ENCODE measurements around the gene LTB. TPM values are rescaled to one million over a fixed set of nuclear protein-coding genes. Genes with fewer than 3 reads are reported as not detected.

Gene LTB
- polyA plus RNA-seq, 3 donors: 0.89 to 1.4 (median 1.2) TPM

DNA sequence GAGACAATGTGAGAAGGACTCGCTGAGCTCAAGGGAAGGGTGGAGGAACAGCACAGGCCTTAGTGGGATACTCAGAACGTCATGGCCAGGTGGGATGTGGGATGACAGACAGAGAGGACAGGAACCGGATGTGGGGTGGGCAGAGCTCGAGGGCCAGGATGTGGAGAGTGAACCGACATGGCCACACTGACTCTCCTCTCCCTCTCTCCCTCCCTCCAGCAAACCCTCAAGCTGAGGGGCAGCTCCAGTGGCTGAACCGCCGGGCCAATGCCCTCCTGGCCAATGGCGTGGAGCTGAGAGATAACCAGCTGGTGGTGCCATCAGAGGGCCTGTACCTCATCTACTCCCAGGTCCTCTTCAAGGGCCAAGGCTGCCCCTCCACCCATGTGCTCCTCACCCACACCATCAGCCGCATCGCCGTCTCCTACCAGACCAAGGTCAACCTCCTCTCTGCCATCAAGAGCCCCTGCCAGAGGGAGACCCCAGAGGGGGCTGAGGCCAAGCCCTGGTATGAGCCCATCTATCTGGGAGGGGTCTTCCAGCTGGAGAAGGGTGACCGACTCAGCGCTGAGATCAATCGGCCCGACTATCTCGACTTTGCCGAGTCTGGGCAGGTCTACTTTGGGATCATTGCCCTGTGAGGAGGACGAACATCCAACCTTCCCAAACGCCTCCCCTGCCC, 5.2 kb downstream of the LTB start:
- no peak for DNase-seq (ENCODE audit: low read depth in 3 of 3, low spot score in 2 of 3)

DNA sequence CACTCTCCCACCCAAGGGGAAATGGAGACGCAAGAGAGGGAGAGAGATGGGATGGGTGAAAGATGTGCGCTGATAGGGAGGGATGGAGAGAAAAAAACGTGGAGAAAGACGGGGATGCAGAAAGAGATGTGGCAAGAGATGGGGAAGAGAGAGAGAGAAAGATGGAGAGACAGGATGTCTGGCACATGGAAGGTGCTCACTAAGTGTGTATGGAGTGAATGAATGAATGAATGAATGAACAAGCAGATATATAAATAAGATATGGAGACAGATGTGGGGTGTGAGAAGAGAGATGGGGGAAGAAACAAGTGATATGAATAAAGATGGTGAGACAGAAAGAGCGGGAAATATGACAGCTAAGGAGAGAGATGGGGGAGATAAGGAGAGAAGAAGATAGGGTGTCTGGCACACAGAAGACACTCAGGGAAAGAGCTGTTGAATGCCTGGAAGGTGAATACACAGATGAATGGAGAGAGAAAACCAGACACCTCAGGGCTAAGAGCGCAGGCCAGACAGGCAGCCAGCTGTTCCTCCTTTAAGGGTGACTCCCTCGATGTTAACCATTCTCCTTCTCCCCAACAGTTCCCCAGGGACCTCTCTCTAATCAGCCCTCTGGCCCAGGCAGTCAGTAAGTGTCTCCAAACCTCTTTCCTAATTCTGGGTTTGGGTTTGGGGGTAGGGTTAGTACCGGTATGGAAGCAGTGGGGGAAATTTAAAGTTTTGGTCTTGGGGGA, 6.1 kb downstream of the LTB start:
- DNase-seq (ENCODE audit: low read depth in 3 of 3, low spot score in 2 of 3): no peak

DNA sequence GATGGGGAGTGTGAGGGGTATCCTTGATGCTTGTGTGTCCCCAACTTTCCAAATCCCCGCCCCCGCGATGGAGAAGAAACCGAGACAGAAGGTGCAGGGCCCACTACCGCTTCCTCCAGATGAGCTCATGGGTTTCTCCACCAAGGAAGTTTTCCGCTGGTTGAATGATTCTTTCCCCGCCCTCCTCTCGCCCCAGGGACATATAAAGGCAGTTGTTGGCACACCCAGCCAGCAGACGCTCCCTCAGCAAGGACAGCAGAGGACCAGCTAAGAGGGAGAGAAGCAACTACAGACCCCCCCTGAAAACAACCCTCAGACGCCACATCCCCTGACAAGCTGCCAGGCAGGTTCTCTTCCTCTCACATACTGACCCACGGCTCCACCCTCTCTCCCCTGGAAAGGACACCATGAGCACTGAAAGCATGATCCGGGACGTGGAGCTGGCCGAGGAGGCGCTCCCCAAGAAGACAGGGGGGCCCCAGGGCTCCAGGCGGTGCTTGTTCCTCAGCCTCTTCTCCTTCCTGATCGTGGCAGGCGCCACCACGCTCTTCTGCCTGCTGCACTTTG, 6.8 kb downstream of the LTB start, which contains the start of gene TNF:
Gene TNF, plus strand, starts transcription at position 231 of the 567 bp plus-strand sequence. Its CDS starts 177 bp downstream, at position 408.
- DNase-seq (ENCODE audit: low read depth in 3 of 3, low spot score in 2 of 3): no peak

DNA sequence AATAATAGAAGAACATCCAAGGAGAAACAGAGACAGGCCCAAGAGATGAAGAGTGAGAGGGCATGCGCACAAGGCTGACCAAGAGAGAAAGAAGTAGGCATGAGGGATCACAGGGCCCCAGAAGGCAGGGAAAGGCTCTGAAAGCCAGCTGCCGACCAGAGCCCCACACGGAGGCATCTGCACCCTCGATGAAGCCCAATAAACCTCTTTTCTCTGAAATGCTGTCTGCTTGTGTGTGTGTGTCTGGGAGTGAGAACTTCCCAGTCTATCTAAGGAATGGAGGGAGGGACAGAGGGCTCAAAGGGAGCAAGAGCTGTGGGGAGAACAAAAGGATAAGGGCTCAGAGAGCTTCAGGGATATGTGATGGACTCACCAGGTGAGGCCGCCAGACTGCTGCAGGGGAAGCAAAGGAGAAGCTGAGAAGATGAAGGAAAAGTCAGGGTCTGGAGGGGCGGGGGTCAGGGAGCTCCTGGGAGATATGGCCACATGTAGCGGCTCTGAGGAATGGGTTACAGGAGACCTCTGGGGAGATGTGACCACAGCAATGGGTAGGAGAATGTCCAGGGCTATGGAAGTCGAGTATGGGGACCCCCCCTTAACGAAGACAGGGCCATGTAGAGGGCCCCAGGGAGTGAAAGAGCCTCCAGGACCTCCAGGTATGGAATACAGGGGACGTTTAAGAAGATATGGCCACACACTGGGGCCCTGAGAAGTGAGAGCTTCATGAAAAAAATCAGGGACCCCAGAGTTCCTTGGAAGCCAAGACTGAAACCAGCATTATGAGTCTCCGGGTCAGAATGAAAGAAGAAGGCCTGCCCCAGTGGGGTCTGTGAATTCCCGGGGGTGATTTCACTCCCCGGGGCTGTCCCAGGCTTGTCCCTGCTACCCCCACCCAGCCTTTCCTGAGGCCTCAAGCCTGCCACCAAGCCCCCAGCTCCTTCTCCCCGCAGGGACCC, 7.8 kb downstream of the LTB start:
- DNase-seq (ENCODE audit: low read depth in 3 of 3, low spot score in 2 of 3): no peak

DNA sequence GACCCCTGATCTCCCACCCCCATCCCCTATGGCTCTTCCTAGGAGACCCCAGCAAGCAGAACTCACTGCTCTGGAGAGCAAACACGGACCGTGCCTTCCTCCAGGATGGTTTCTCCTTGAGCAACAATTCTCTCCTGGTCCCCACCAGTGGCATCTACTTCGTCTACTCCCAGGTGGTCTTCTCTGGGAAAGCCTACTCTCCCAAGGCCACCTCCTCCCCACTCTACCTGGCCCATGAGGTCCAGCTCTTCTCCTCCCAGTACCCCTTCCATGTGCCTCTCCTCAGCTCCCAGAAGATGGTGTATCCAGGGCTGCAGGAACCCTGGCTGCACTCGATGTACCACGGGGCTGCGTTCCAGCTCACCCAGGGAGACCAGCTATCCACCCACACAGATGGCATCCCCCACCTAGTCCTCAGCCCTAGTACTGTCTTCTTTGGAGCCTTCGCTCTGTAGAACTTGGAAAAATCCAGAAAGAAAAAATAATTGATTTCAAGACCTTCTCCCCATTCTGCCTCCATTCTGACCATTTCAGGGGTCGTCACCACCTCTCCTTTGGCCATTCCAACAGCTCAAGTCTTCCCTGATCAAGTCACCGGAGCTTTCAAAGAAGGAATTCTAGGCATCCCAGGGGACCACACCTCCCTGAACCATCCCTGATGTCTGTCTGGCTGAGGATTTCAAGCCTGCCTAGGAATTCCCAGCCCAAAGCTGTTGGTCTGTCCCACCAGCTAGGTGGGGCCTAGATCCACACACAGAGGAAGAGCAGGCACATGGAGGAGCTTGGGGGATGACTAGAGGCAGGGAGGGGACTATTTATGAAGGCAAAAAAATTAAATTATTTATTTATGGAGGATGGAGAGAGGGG, 8.8 kb downstream of the LTB start:
- DNase-seq (ENCODE audit: low read depth in 3 of 3, low spot score in 2 of 3): no peak

DNA sequence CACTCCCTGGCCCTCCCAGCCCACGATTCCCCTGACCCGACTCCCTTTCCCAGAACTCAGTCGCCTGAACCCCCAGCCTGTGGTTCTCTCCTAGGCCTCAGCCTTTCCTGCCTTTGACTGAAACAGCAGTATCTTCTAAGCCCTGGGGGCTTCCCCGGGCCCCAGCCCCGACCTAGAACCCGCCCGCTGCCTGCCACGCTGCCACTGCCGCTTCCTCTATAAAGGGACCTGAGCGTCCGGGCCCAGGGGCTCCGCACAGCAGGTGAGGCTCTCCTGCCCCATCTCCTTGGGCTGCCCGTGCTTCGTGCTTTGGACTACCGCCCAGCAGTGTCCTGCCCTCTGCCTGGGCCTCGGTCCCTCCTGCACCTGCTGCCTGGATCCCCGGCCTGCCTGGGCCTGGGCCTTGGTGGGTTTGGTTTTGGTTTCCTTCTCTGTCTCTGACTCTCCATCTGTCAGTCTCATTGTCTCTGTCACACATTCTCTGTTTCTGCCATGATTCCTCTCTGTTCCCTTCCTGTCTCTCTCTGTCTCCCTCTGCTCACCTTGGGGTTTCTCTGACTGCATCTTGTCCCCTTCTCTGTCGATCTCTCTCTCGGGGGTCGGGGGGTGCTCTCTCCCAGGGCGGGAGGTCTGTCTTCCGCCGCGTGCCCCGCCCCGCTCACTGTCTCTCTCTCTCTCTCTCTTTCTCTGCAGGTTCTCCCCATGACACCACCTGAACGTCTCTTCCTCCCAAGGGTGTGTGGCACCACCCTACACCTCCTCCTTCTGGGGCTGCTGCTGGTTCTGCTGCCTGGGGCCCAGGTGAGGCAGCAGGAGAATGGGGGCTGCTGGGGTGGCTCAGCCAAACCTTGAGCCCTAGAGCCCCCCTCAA, 9.9 kb downstream of the LTB start, which contains the start of gene LTA:
Gene LTA, plus strand, starts transcription at position 249 of the 871 bp plus-strand sequence. Its CDS starts 454 bp downstream, at position 703.
- no peak for DNase-seq (ENCODE audit: low read depth in 3 of 3, low spot score in 2 of 3)

DNA sequence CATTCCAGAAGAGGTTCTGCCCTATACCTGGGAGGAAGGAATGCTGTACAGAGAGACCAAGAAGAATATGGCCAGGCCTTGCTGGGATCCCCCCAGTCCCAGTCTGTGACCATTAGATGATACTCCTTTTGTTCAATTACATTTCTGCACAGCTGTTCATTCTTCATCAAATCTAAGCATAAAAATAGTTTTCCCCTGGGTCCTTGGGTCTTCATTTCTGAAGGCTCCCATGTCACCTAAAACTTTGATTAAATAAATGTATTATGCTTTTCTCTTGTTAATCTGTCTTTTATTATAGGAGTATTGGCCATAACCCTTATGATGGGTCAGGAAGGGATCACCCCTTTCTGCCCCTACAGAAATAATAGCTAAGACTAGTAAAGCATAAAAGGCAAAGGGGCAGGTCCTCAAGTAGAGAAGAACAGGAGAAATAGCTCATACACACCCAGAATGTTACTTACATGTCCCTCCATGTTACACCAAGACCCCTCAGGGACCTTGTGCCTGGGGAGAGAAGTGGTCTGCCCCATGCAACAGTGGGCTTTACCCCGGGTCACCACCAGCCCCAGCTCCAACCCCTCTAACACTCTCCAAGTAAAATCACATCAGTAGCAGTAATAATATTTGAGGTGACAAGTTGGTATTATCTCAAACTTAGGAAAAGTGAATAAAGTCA, 12.2 kb downstream of the LTB start:
- no peak for DNase-seq (ENCODE audit: low read depth in 3 of 3, low spot score in 2 of 3)

DNA sequence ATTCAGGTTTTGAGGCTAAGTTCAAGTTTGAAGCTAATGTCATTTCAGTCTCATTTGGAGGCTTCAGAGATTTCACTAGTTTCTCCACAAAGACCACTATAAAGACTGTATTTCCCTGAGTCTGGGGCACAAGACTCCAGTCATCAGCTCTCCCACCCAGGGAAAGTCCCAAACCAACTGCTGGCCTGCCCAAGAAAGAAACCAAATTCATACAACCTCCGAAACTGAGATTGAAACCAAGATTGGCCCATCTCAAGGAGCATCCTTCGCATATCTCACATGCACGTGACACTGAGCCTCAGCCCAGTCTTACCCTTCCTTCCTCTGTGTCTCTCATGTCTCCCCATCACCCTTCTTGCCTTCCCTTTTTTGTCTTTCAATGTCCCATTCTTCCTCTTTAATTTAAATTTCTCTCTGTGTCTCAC, 13.7 kb downstream of the LTB start:
- no peak for DNase-seq (ENCODE audit: low read depth in 3 of 3, low spot score in 2 of 3)

DNA sequence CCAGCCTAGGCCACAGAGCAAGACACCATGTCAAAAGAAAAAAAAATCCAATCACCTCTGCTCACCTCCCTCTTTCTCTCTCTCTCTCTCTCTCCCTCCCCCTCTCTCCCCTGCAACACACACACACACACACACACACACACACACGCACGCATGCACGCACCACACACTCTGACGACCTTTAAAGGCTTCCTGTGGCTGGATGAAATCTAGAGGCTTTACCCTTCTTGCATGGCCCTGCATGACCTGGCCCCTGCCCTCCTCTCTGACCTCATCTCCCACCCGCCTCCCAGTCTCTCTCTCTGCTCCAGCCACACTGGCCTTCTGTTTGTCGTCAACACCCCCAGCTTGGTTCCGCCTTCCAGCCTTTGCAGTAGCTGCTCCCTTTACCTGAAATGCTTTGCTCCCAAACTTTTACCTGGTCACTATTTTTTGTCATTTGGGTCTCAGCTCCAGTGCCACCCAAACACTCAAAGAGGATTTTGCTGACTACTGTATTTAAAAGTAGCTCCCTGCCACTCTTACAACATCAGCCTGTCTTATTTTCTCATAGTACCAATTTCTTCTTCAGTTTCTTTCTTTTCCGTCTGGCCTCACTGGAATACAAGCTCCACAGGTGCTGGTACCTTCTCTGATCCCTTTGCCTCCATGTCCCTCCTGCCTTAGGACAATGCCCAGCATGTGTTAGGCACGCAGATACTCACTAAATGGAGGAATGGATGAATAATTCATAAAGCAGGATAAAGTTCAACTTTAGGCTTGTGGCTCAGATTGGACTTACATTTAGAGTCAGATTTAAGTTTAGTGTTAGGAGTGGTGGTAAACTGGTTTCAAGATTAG, 14.5 kb downstream of the LTB start:
- no peak for DNase-seq (ENCODE audit: low read depth in 3 of 3, low spot score in 2 of 3)

DNA sequence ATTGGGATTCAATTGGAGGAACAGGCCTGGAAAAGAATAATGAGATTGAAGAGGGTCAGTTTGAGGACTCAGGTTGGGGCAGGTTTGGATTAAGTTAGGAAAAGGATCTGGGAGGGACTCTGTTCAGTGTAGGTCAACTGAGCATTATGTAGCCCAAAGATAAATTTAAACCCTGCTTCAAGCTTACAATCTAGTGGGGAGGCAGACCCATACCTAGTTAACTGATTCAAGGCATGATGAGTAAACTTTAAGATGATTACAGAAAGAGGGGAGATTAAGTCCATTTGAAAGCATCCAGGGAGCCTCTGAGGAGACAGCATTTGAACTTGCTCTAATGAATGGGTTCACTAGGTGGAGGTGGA, 21.5 kb downstream of the LTB start:
- no peak for DNase-seq (ENCODE audit: low read depth in 3 of 3, low spot score in 2 of 3)

DNA sequence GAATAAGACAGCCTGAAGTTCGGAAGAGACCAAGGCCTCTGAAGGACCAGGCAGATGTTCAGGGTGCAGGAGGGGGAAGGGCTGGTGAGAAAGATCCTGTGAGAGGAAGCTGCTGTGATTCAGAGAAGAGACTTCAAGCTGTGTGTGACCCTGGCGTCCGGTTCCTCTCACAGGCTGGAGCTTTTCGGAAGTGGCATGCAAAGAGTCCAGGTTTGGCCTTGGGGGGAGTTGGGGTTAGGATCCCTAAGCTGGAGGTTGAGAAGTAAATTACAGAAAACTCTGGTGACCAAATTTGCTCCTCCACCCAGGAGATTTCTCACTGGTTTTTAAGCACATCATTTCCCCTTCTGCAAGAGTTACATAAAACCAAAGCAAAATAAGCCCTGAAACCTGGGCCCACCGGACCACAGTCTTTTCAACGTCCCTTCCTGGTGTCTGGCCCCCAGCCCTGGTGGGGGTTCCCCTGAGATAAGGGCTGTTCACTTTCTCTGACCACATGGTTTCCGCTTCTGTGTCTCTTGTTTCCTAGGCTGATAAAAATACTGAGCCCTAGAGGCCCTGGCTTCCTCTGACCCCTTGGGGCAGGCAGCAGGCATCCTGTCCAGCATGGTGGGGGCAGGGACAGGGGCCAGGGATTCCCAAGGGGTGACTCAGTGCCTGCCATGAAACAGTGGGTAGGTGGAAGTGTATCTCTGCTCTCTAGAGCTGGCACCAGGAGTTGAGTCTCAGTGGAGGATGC, 22.1 kb downstream of the LTB start:
- no peak for DNase-seq (ENCODE audit: low read depth in 3 of 3, low spot score in 2 of 3)

DNA sequence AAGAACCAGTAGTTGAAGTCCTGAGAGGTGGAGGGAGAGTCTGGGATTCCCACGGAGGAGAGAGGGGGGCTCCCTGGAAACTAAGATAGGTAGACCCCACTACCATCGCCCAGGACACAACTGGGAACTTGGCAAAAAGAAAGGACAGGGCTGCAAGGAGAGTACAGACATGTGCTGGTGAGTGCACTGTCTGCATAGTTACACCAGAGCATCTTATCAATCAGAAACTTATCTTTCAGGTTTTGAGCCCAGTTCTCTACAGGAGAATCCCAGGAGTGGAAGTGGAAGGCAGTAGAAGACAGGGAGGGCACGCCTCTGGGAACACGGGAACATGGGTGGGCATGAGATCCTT, 22.6 kb downstream of the LTB start:
- DNase-seq (ENCODE audit: low read depth in 3 of 3, low spot score in 2 of 3): no peak

DNA sequence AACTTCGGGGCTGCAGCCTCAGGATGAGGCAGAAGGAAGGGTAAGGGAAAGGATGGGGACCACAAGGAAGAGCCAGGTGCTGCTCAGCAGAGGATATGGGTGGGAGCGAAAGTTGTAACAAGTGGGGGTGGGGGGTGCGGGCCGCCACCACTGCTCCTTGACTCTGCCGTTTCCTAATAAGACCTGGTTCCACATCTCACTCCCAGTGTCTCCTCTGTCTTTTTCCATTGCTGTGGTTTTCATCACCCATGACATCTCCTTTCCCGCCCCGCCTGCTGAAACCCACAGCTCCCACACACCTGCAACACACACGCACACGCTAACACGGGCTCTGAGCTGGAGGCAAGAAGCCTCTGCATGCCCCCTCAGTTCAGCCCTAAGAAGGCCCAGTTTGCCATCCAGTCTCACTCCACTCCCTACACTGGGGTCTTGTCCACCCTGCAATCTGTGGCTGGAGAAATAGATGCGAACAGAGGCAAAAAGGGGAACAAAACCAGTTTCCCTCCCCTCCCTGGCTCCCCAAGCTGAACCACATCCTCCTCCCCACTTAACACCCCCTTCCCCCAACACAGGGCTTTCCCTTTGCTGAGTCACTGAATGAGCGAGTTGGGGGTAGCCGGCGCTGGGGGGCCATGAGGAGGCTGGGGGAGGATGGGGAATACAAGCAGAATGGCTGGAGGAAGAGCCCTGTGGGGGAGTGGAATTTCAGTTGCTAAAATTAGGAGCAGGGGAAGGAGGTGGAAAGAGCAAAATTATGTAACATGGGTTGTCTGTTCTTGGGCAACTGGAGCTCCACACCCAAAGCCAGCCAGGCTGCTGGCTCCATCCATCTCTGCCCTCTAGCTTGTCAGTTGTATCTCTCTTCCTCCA, 23.4 kb downstream of the LTB start:
- DNase-seq (ENCODE audit: low read depth in 3 of 3, low spot score in 2 of 3): no peak

DNA sequence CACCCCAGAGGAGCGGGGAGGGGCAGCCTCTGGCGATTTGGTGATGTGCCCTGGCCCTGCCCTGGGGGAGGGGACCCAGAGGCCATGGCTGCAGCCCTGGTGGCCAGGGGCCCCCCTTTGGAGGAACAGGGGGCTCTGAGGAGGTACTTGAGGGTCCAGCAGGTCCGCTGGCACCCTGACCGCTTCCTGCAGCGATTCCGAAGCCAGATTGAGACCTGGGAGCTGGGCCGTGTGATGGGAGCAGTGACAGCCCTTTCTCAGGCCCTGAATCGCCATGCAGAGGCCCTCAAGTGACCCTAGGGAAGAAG, 24.0 kb downstream of the LTB start:
- no peak for DNase-seq (ENCODE audit: low read depth in 3 of 3, low spot score in 2 of 3)

DNA sequence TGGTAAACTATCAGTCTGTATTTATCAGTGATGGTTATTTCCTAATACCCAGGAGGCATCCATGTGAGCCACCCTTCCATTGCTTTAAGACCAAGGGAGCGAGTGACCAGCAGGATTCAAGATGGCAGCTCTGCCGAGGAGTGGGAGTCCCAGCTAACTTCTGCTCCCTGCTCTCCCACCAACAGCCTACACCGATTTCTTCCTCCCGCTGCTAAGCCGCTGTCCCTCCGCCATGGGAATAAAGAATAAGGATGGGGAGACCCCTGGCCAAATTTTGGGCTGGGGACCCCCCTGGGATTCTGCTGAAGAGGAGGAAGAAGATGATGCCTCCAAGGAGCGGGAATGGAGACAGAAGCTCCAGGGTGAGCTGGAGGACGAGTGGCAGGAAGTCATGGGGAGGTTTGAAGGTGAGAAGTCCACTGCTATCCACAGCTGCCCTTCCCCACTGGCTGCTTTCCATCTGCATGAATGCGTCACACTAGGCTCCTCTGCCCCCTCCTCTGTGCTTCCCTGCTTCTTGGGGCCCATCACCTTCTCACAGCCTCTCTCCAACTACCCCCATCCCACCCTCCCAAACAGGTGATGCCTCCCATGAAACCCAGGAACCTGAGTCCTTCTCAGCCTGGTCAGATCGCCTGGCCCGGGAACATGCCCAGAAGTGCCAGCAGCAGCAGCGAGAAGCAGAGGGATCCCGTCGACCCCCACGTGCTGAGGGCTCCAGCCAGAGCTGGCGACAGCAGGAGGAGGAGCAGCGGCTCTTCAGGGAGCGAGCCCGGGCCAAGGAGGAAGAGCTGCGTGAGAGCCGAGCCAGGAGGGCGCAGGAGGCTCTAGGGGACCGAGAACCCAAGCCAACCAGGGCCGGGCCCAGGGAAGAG, 24.5 kb downstream of the LTB start:
- no peak for DNase-seq (ENCODE audit: low read depth in 3 of 3, low spot score in 2 of 3)

All from right renal cortex interstitium (tissue), 3 donors.